SK-N-MC (cell line): ENCODE results near the gene ADAMTS17.

Experiments used
- DNase-seq: peaks from one replicate; pipeline ENCODE4 v3.0.0-alpha.2; 2011; ENCODE audit warnings: low read depth, low spot score
- H3K27ac ChIP-seq: fragments of 200-600 bp; sonication (generic); 2 replicates; pipeline ENCODE4 v1.5.1; 2016; ENCODE audit warnings: mixed run types
- H3K36me3 ChIP-seq: fragments of 200-600 bp; sonication (generic); 2 replicates; pipeline ENCODE4 v1.6.1; 2017; ENCODE audit warnings: antibody characterized with exemption, low read length, mixed read lengths; ENCODE audit not compliant: insufficient read depth
- H3K4me3 ChIP-seq: fragments of 200-600 bp; sonication (generic); 2 replicates; pipeline ENCODE4 v1.5.1; 2016
- H3K9ac ChIP-seq: fragments of 200-600 bp; sonication (generic); 2 replicates; pipeline ENCODE4 v1.8.0; 2017; ENCODE audit warnings: mixed run types, mixed read lengths; ENCODE audit not compliant: insufficient read length
- H3K9me3 ChIP-seq: fragments of 200-600 bp; sonication (generic); 2 replicates; pipeline ENCODE4 v1.6.1; 2017; ENCODE audit warnings: low read depth, mild to moderate bottlenecking, antibody characterized with exemption, low read length, moderate library complexity, mixed read lengths
- EZH2 ChIP-seq: fragments of 200-600 bp; sonication (generic); IDR thresholded peaks from one replicate; pipeline ENCODE4 v1.6.1; 2017; ENCODE audit warnings: antibody characterized with exemption
- FOXP2 ChIP-seq: optimal IDR thresholded peaks from 2 replicates; pipeline ENCODE3; 2011; ENCODE audit warnings: mild to moderate bottlenecking, moderate library complexity; ENCODE audit not compliant: insufficient read depth; ENCODE audit errors: extremely low read length, control extremely low read depth
- POLR2AphosphoS5 ChIP-seq: IDR thresholded peaks from 2 replicates; pipeline ENCODE4 v1.6.1; 2012; ENCODE audit warnings: mild to moderate bottlenecking, low read depth, low read length, borderline replicate concordance

Gene ADAMTS17

GRCh38 chr15:99993681-99994131 lies 348.1 kb downstream of the ADAMTS17 start:
- Histone ChIP-seq H3K36me3 (no peaks in the 10 kb centered on the region), H3K9ac (no peak overlapping the region), H3K4me3 (no peak overlapping the region), H3K9me3 (no peaks in the 10 kb centered on the region), H3K27ac (no peak overlapping the region)
- no peak for DNase-seq
- TF ChIP-seq EZH2 (no peak), FOXP2 (no peak), POLR2AphosphoS5 (no peak)

DNA sequence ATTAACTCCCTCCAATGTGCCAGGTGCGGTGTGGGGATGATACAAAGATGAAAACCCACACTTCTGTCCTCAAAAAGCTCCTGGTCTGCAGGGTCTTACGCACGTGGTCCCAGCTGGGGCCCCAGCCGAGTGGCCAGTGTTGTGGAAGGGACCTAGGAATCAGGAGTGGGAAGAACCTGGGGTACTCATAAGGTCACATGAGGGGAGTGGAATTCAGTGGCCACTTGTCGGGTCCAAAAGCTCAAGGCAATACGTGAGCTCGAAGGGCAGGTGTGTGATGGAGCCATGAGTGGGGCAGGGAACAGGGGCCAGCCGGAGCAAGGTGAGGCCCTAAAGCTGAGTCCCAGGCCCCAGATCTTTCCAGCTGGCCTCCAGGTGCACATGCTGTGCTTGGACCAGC lies 348.5 kb downstream of the ADAMTS17 start:
- H3K9ac ChIP-seq: no peak overlapping the region
- no peak for DNase-seq
- H3K36me3 ChIP-seq: no peaks in the 10 kb centered on the region
- no peak overlapping the region for H3K27ac ChIP-seq
- H3K4me3 ChIP-seq: no peak overlapping the region
- TF ChIP-seq EZH2: no peak
- TF ChIP-seq POLR2AphosphoS5: no peak
- no peak for TF ChIP-seq FOXP2
- H3K9me3 ChIP-seq: no peaks in the 10 kb centered on the region

- no peak overlapping the region for H3K4me3 ChIP-seq
These were observed 349.1 kb downstream of the ADAMTS17 start for GRCh38 chr15:99992611-99993231.

DNA sequence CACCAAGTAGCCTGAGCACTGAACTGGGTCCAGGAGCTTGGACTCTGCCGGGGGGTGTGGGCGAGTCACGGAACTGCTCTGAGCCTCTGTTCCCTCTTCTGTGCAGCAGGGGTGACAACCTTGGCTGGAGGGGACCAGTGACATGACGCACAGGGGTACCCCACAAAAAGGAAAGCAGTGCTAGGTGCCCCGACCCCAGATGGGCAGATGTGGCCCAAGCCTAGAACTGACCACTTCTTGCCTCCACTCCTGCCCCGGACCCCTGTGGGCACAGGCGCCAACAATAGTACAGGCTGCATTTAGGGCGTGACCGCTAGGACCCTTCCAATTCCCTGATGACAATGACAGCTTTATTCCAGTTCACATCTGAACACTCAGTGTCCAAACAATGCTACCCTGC lies 352.7 kb downstream of the ADAMTS17 start:
- H3K9me3 ChIP-seq: no peaks in the 10 kb centered on the region
- TF ChIP-seq FOXP2: no peak
- TF ChIP-seq POLR2AphosphoS5: no peak
- H3K4me3 ChIP-seq: no peak overlapping the region
- H3K27ac ChIP-seq: no peak overlapping the region
- no peaks in the 10 kb centered on the region for H3K36me3 ChIP-seq
- no peak for DNase-seq
- H3K9ac ChIP-seq: no peak overlapping the region

More at GRCh38 chr15:99992611-99993231, 349.1 kb downstream of the ADAMTS17 start:
- no peak overlapping the region for H3K27ac ChIP-seq
- TF ChIP-seq EZH2 (no peak), POLR2AphosphoS5 (no peak), FOXP2 (no peak)
- DNase-seq: no peak
- H3K9ac ChIP-seq: no peak overlapping the region
- H3K36me3 ChIP-seq: no peaks in the 10 kb centered on the region
- H3K9me3 ChIP-seq: no peaks in the 10 kb centered on the region

GRCh38 chr15:99987701-99988100 lies 354.1 kb downstream of the ADAMTS17 start:
- Histone ChIP-seq H3K9me3 (no peaks in the 10 kb centered on the region), H3K36me3 (no peaks in the 10 kb centered on the region), H3K9ac (no peak overlapping the region), H3K27ac (no peak overlapping the region), H3K4me3 (no peak overlapping the region)
- TF ChIP-seq FOXP2 (no peak), POLR2AphosphoS5 (no peak), EZH2 (no peak)
- DNase-seq: no peak

DNA sequence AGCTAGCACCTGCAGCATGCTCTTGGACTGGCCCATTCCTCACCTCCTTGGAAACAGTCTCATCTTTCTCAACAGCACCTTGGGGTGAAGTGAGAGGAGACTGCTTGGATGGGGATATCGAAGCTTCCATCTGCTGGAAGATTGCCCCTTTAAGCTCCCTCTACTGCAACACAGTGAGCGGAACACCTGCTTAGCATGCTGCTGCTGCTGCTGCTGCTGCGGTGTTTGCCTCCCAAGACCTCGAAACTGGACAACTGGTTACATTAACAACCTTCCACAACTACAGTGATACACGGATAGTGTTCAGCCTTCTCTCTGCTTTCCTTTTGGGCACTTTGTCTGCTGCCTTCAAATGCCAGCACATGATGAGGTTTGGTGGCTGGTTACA lies 354.7 kb downstream of the ADAMTS17 start:
- TF ChIP-seq FOXP2: no peak
- no peak for TF ChIP-seq EZH2
- no peak for TF ChIP-seq POLR2AphosphoS5
- Histone ChIP-seq H3K27ac (no peak overlapping the region), H3K36me3 (no peaks in the 10 kb centered on the region), H3K9me3 (no peaks in the 10 kb centered on the region), H3K4me3 (no peak overlapping the region), H3K9ac (no peak overlapping the region)
- no peak for DNase-seq

DNA sequence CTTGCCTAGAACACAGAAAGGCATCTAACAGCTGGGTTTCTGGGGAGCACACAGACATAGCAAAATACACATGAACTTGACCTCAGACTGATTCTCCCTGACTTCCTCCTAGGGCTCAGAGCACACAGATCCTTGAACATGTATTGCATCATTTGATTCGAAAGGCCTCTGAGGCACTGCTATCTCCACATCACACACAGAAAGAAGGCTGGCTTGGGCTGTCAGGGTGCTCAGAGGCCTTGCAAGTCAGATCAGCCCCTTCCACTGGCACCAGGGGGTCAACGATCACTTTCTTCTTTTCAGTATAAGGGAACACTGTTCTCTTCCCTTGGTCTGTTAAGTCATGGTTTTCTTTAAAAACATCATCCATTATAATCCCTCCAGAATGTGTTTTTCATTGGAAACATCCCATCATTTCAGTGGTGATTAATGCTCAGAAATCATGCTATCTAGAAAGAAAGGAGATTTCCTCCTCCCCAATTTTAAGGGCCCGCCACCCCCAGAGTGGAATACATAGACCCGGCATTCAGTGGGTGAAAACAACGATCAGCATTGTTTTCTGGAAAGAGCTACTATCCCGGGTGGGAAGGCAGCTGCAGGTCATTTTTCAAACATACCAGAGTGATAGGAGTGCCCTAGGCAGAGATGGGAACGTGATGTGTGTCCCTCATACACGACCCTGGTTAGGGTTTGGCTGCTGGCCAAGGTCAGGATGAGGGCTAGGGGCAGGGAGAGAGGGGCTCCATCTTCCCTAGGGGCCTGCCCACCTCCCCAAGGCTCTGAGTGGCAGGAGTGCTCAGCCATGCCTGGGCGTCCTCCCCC lies 355.3 kb downstream of the ADAMTS17 start:
- Histone ChIP-seq H3K27ac (no peak overlapping the region), H3K9me3 (no peaks in the 10 kb centered on the region), H3K4me3 (no peak overlapping the region), H3K9ac (no peak overlapping the region), H3K36me3 (no peaks in the 10 kb centered on the region)
- TF ChIP-seq POLR2AphosphoS5: no peak
- no peak for TF ChIP-seq FOXP2
- TF ChIP-seq EZH2: no peak
- DNase-seq: no peak

- Histone ChIP-seq H3K36me3 (no peaks in the 10 kb centered on the region), H3K27ac (no peak overlapping the region), H3K9ac (no peak overlapping the region), H3K9me3 (no peaks in the 10 kb centered on the region), H3K4me3 (no peak overlapping the region)
- DNase-seq: no peak
- TF ChIP-seq FOXP2 (no peak), POLR2AphosphoS5 (no peak), EZH2 (no peak)
These were observed 355.9 kb downstream of the ADAMTS17 start for GRCh38 chr15:99985878-99986277.
